Mesenchymal stem cell (in vitro differentiated cells and primary cell): Measurements from ENCODE around the gene KCNIP4.

ENCODE experiments used
- DNase-seq: peaks from one replicate; pipeline ENCODE4 v3.0.0-alpha.2; 2013
- H2AFZ ChIP-seq: one replicate; pipeline ENCODE4 v1.6.1; 2013; ENCODE audit warnings: low read depth, mild to moderate bottlenecking, control low read depth, inconsistent platforms, low read length, moderate library complexity
- H2AK5ac ChIP-seq: 2 replicates; pipeline ENCODE4 v1.6.1; 2013; ENCODE audit warnings: low read length, moderate library complexity, mild to moderate bottlenecking, inconsistent platforms; ENCODE audit not compliant: severe bottlenecking
- H2BK120ac ChIP-seq: one replicate; pipeline ENCODE4 v1.6.1; 2013; ENCODE audit warnings: low read depth, mild to moderate bottlenecking, inconsistent platforms, low read length, moderate library complexity
- H2BK12ac ChIP-seq, 2 experiments: one replicate each; pipeline ENCODE4 v1.6.1; 2013; ENCODE audit warnings: inconsistent platforms in 2 of 2, low read length in 2 of 2, mild to moderate bottlenecking in 2 of 2, moderate library complexity in 2 of 2, control low read depth in 1 of 2
- H2BK15ac ChIP-seq: one replicate; pipeline ENCODE4 v1.6.1; 2013; ENCODE audit warnings: mild to moderate bottlenecking, low read depth, inconsistent platforms; ENCODE audit not compliant: poor library complexity, severe bottlenecking
- H2BK5ac ChIP-seq: 2 replicates; pipeline ENCODE4 v1.6.1; 2013; ENCODE audit warnings: low read depth, mild to moderate bottlenecking, low read length, control low read depth, inconsistent platforms; ENCODE audit not compliant: poor library complexity, severe bottlenecking
- H3K14ac ChIP-seq, 2 experiments: one replicate each; pipeline ENCODE4 v1.6.1; 2013; ENCODE audit warnings: inconsistent platforms in 2 of 2, low read length in 2 of 2, control low read depth in 1 of 2, mild to moderate bottlenecking in 1 of 2, moderate library complexity in 1 of 2
- H3K18ac ChIP-seq, 2 experiments: one replicate each; pipeline ENCODE4 v1.6.1; 2013; ENCODE audit warnings: inconsistent platforms in 2 of 2, low read length in 2 of 2, control low read depth in 1 of 2, low read depth in 1 of 2, mild to moderate bottlenecking in 1 of 2
- H3K23ac ChIP-seq, 2 experiments: one replicate each; pipeline ENCODE4 v1.6.1; 2013; ENCODE audit warnings: inconsistent platforms in 2 of 2, low read length in 2 of 2, mild to moderate bottlenecking in 2 of 2, moderate library complexity in 2 of 2, control low read depth in 1 of 2
- H3K27ac ChIP-seq: 2 replicates; pipeline ENCODE4 v1.5.1; 2013; ENCODE audit warnings: mild to moderate bottlenecking, moderate library complexity, low read length, control low read depth, inconsistent platforms; ENCODE audit not compliant: poor library complexity, severe bottlenecking
- H3K27me3 ChIP-seq, 2 experiments: 2 replicates each; pipeline versions ENCODE4 v1.6.1 to v1.7.0; 2013; ENCODE audit warnings: low read length in 2 of 2, mild to moderate bottlenecking in 2 of 2, moderate library complexity in 2 of 2, control low read depth in 1 of 2, inconsistent platforms in 1 of 2; ENCODE audit not compliant: control insufficient read depth in 1 of 2, insufficient read depth in 1 of 2
- H3K36me3 ChIP-seq, 2 experiments: 2 replicates each; pipeline versions ENCODE4 v1.6.1 to v1.7.0; 2013; ENCODE audit warnings: low read length in 2 of 2, control low read depth in 1 of 2, inconsistent platforms in 1 of 2, low read depth in 1 of 2, mild to moderate bottlenecking in 1 of 2; ENCODE audit not compliant: insufficient read depth in 2 of 2, control insufficient read depth in 1 of 2
- H3K4ac ChIP-seq, 2 experiments: one replicate each; pipeline ENCODE4 v1.6.1; 2013; ENCODE audit warnings: inconsistent platforms in 2 of 2, low read length in 2 of 2, mild to moderate bottlenecking in 2 of 2, moderate library complexity in 2 of 2, control low read depth in 1 of 2, low read depth in 1 of 2
- H3K4me1 ChIP-seq: 2 replicates; pipeline ENCODE4 v1.6.1; 2013; ENCODE audit warnings: low read depth, low read length, control low read depth; ENCODE audit not compliant: control insufficient read depth, insufficient read depth
- H3K4me2 ChIP-seq: 2 replicates; pipeline ENCODE4 v1.6.1; 2013; ENCODE audit warnings: low read length, mild to moderate bottlenecking, inconsistent platforms; ENCODE audit not compliant: poor library complexity, severe bottlenecking
- H3K4me3 ChIP-seq, 2 experiments: 2 replicates each; pipeline versions ENCODE4 v1.5.1 to v1.7.0; 2013; ENCODE audit warnings: low read length in 2 of 2, mild to moderate bottlenecking in 2 of 2, control low read depth in 1 of 2, low read depth in 1 of 2; ENCODE audit not compliant: insufficient read depth in 1 of 2
- H3K79me1 ChIP-seq: replicated peaks from 2 replicates; pipeline ENCODE4 v1.6.1; 2013; ENCODE audit warnings: mild to moderate bottlenecking, control low read depth, low read length, inconsistent platforms; ENCODE audit not compliant: poor library complexity, severe bottlenecking
- H3K9ac ChIP-seq: 2 replicates; pipeline ENCODE4 v1.7.0; 2013; ENCODE audit warnings: mild to moderate bottlenecking, low read length, moderate library complexity
- H3K9me3 ChIP-seq: 2 replicates; pipeline ENCODE4 v1.7.0; 2013; ENCODE audit warnings: mild to moderate bottlenecking, low read length; ENCODE audit not compliant: control insufficient read depth
- H4K8ac ChIP-seq: one replicate; pipeline ENCODE4 v1.6.1; 2013; ENCODE audit warnings: inconsistent platforms, mild to moderate bottlenecking, low read length, moderate library complexity
- H4K91ac ChIP-seq: one replicate; pipeline ENCODE4 v1.6.1; 2013; ENCODE audit warnings: mild to moderate bottlenecking, low read length, inconsistent platforms
- WGBS: methylation state at CpG from one replicate; pipeline ENCODE4 v1.1.7; 2013; ENCODE audit warnings: mixed read lengths; 5-methylcytosine and 5-hydroxymethylcytosine counted together

The KCNIP4 gene

DNA sequence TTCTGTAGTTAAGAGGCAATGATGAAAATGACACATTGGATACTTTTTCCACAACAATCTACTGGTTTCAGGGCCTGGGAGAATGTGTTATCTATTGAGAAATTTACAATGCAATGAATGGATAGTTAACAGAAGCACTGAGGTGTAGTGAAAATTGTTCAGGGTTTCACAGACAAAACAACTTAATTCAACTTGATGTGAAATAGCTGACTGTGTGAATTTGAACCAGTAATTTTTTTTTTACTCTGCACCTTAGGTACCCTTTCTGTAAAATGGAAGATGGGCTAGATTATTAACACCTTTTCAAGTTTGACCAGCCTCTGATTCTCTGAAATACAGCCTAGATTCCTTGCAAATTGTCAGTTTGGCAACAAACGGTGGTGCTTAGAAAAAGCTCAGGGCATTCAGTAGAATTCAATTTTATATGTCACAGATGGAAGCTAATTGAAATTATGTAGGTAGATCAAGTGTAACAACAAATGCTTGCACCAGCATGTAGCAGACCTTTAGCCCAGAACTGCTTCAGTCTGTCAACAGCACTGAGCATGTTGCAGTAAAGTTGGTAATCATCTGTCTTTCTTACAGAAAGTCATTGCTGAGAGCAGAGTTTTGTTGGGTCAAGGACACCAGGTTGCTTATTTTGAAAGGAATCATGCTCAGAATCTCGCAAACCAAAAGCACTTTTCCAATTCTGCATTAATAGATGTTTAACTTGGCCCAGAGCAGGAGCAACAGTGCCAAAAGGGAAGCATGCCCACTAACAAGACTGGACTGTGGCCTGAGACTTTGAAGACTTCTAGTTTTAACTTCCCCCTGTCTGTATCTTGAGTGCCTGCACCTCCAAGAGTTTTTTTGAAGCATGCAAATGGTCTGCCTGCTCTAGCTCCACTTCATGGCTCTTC lies 721.7 kb downstream of the KCNIP4 start:
- Histone ChIP-seq H3K27ac (no peak overlapping the region), H3K4me2 (no peak overlapping the region), H2BK15ac (no peak overlapping the region), H3K4me1 (no peaks in the 10 kb centered on the region), H3K4me3 (no peak overlapping the region), H3K79me1 (no peaks in the 10 kb centered on the region), H3K4ac (no peak overlapping the region), H2BK5ac (no peak overlapping the region), H2AFZ (no peak overlapping the region), H3K9ac (no peak overlapping the region), H3K36me3 (no peaks in the 10 kb centered on the region), H2BK120ac (no peak overlapping the region), H3K14ac (no peak overlapping the region), H3K23ac (no peak overlapping the region), H3K18ac (no peak overlapping the region), H2BK12ac (no peak overlapping the region), H3K27me3 (no peaks in the 10 kb centered on the region), H4K91ac (no peak overlapping the region), H2AK5ac (no peak overlapping the region), H3K9me3 (no peaks in the 10 kb centered on the region), H4K8ac (no peak overlapping the region)
- WGBS = 95% methylated on average over 2 of the region's 2 CpGs
- no peak for DNase-seq

GRCh38 chr4:21211846-21212245 lies 736.7 kb downstream of the KCNIP4 start:
- H2BK15ac ChIP-seq = no peak overlapping the region
- H3K4me1 ChIP-seq = no peaks in the 10 kb centered on the region
- no peak overlapping the region for H3K4me2 ChIP-seq
- no peak overlapping the region for H2BK5ac ChIP-seq
- H3K9ac ChIP-seq = no peak overlapping the region
- DNase-seq = no peak
- no peak overlapping the region for H3K23ac ChIP-seq
- no peak overlapping the region for H2BK120ac ChIP-seq
- H2BK12ac ChIP-seq = no peak overlapping the region
- no peak overlapping the region for H3K4ac ChIP-seq
- H3K14ac ChIP-seq = no peak overlapping the region
- no peak overlapping the region for H3K4me3 ChIP-seq
- no peaks in the 10 kb centered on the region for H3K79me1 ChIP-seq
- H3K27me3 ChIP-seq = no peaks in the 10 kb centered on the region
- no peaks in the 10 kb centered on the region for H3K9me3 ChIP-seq
- no peak overlapping the region for H3K27ac ChIP-seq
- H4K8ac ChIP-seq = no peak overlapping the region
- no peaks in the 10 kb centered on the region for H3K36me3 ChIP-seq
- H2AK5ac ChIP-seq = no peak overlapping the region
- no peak overlapping the region for H3K18ac ChIP-seq
- H4K91ac ChIP-seq = no peak overlapping the region
- H2AFZ ChIP-seq = no peak overlapping the region

GRCh38 chr4:21209860-21210259 lies 738.7 kb downstream of the KCNIP4 start:
- Histone ChIP-seq H3K4ac (no peak overlapping the region), H2BK5ac (no peak overlapping the region), H2BK12ac (no peak overlapping the region), H3K23ac (no peak overlapping the region), H4K8ac (no peak overlapping the region), H2AK5ac (no peak overlapping the region), H3K9ac (no peak overlapping the region), H2BK15ac (no peak overlapping the region), H3K79me1 (no peaks in the 10 kb centered on the region), H3K4me1 (no peaks in the 10 kb centered on the region), H4K91ac (no peak overlapping the region), H3K4me2 (no peak overlapping the region), H2BK120ac (no peak overlapping the region), H3K4me3 (no peak overlapping the region), H3K27me3 (no peaks in the 10 kb centered on the region), H3K9me3 (no peaks in the 10 kb centered on the region), H2AFZ (no peak overlapping the region), H3K14ac (no peak overlapping the region), H3K36me3 (no peaks in the 10 kb centered on the region), H3K27ac (no peak overlapping the region), H3K18ac (no peak overlapping the region)
- no CpG with 5 or more reads among the region's 2 CpGs for WGBS
- DNase-seq = peak; percentile 24

- Histone ChIP-seq H3K79me1 (no peaks in the 10 kb centered on the region), H3K27ac (no peak overlapping the region), H3K36me3 (no peaks in the 10 kb centered on the region), H3K9ac (no peak overlapping the region), H3K23ac (no peak overlapping the region), H3K4me1 (no peaks in the 10 kb centered on the region), H3K4me3 (no peak overlapping the region), H3K14ac (no peak overlapping the region), H4K91ac (no peak overlapping the region), H2AK5ac (no peak overlapping the region), H3K4me2 (no peak overlapping the region), H3K18ac (no peak overlapping the region), H4K8ac (no peak overlapping the region), H2BK5ac (no peak overlapping the region), H2BK120ac (no peak overlapping the region), H3K9me3 (no peaks in the 10 kb centered on the region), H3K4ac (no peak overlapping the region), H2BK12ac (no peak overlapping the region), H3K27me3 (no peaks in the 10 kb centered on the region), H2AFZ (no peak overlapping the region), H2BK15ac (no peak overlapping the region)
- no peak for DNase-seq
- 80% methylated on average over 3 of the region's 6 CpGs for WGBS
Measured at GRCh38 chr4:21205821-21206531, 742.6 kb downstream of the KCNIP4 start.
